ENCODE measurements around the gene NUP133.

The NUP133 gene

GRCh38 chr1:229448845-229449244 lies 59.3 kb downstream of the NUP133 start:
- POLR2A ChIA-PET = interaction anchor here (0.9 kb wide), 1 partner anchor 12 kb away, joined by 3 read pairs; no protein-coding TSS in a partner anchor
- no peak overlapping the region for H3K4me3 ChIP-seq (ENCODE audit: low read depth, low read length)
- no peaks in the 10 kb centered on the region for H3K9me3 ChIP-seq (ENCODE audit: control insufficient read depth, insufficient read depth, low read depth, low read length)
- no peaks in the 10 kb centered on the region for H3K4me1 ChIP-seq (ENCODE audit: control insufficient read depth, insufficient read depth, low read length)
- TF ChIP-seq ZNF626 (tag by site-specific recombination; IDR thresholded peaks at IDR 0.05) = no peak
- no peak overlapping the region for H3K27ac ChIP-seq (ENCODE audit: extremely low read depth, low read depth, low read length)
- peaks cover 74 to 75% of the 10 kb centered on the region in 2 experiments for H3K36me3 ChIP-seq (ENCODE audit: control insufficient read depth in 2 of 2, insufficient read depth in 1 of 2, low read length in 2 of 2)
- CTCF ChIA-PET = interaction anchor here (1.0 to 1.4 kb wide), 3 partner anchors 111 to 221 kb away, joined by 3 to 7 read pairs (median 6); no protein-coding TSS in a partner anchor

GRCh38 chr1:229448354-229448753 lies 59.8 kb downstream of the NUP133 start:
- CTCF ChIA-PET = interaction anchor here (1.0 to 1.1 kb wide), 2 partner anchors 111 to 221 kb away, joined by 3 to 6 read pairs; no protein-coding TSS in a partner anchor
- Histone ChIP-seq H3K27ac (ENCODE audit: extremely low read depth, low read depth, low read length) (no peak overlapping the region), H3K4me1 (ENCODE audit: control insufficient read depth, insufficient read depth, low read length) (no peaks in the 10 kb centered on the region), H3K4me3 (ENCODE audit: low read depth, low read length) (no peak overlapping the region), H3K36me3 (ENCODE audit: control insufficient read depth in 2 of 2, insufficient read depth in 1 of 2, low read length in 2 of 2) (peaks cover 71 to 80% of the 10 kb centered on the region in 2 experiments), H3K9me3 (ENCODE audit: control insufficient read depth, insufficient read depth, low read depth, low read length) (no peaks in the 10 kb centered on the region)
- no peak for TF ChIP-seq MEIS1 (CRISPR knock-in tag; IDR thresholded peaks at IDR 0.05; ENCODE audit: borderline replicate concordance)
- no peak for TF ChIP-seq ZNF324 (tag by site-specific recombination; IDR thresholded peaks at IDR 0.05)
- TF ChIP-seq ZNF280D (tag by site-specific recombination; IDR thresholded peaks at IDR 0.05) = no peak
- TF ChIP-seq, protein P1, sequence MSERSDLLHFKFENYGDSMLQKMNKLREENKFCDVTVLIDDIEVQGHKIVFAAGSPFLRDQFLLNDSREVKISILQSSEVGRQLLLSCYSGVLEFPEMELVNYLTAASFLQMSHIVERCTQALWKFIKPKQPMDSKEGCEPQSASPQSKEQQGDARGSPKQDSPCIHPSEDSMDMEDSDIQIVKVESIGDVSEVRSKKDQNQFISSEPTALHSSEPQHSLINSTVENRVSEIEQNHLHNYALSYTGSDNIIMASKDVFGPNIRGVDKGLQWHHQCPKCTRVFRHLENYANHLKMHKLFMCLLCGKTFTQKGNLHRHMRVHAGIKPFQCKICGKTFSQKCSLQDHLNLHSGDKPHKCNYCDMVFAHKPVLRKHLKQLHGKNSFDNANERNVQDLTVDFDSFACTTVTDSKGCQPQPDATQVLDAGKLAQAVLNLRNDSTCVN (tag by site-specific recombination; optimal IDR thresholded peaks at IDR 0.05) = no peak
- TF ChIP-seq, protein P2, sequence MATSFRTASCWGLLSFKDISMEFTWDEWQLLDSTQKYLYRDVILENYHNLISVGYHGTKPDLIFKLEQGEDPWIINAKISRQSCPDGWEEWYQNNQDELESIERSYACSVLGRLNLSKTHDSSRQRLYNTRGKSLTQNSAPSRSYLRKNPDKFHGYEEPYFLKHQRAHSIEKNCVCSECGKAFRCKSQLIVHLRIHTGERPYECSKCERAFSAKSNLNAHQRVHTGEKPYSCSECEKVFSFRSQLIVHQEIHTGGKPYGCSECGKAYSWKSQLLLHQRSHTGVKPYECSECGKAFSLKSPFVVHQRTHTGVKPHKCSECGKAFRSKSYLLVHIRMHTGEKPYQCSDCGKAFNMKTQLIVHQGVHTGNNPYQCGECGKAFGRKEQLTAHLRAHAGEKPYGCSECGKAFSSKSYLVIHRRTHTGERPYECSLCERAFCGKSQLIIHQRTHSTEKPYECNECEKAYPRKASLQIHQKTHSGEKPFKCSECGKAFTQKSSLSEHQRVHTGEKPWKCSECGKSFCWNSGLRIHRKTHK (tag by site-specific recombination; IDR thresholded peaks at IDR 0.05) = no peak
- no peak for TF ChIP-seq ZNF169 (tag by site-specific recombination; IDR thresholded peaks at IDR 0.05)
- TF ChIP-seq SETDB1 (IDR thresholded peaks at IDR 0.05; ENCODE audit: insufficient read length, low read length) = no peak
- TF ChIP-seq ZFP37 (tag by site-specific recombination; IDR thresholded peaks at IDR 0.05) = no peak
- TF ChIP-seq ZBTB1 (tag by site-specific recombination; IDR thresholded peaks at IDR 0.05) = no peak
- POLR2A ChIA-PET = no interaction called here

DNA sequence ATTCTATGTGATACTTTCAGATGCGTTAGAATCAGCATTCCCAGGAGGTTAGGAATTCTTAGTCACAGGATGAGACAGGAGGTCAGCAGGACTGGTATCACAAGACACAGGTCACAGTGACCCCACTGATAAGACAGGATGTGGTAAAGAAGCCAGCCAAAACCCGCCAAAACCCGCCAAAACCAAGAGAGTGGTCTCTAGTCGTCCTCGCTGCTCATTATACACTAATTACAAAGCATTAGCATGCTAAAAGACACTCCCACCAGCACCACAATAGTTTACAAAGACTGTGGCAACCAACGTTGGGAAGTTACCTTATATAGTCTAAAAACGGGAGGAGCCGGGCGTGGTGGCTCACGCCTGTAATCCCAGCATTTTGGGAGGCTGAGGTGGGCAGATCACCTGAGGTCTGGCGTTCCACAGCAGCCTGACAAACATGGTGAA lies 60.3 kb downstream of the NUP133 start:
- Histone ChIP-seq H3K27ac (ENCODE audit: extremely low read depth, low read depth, low read length) (no peak overlapping the region), H3K4me1 (ENCODE audit: control insufficient read depth, insufficient read depth, low read length) (no peaks in the 10 kb centered on the region), H3K9me3 (ENCODE audit: control insufficient read depth, insufficient read depth, low read depth, low read length) (no peaks in the 10 kb centered on the region), H3K4me3 (ENCODE audit: low read depth, low read length) (no peak overlapping the region), H3K36me3 (ENCODE audit: control insufficient read depth in 2 of 2, insufficient read depth in 1 of 2, low read length in 2 of 2) (peaks cover 75 to 85% of the 10 kb centered on the region in 2 experiments)
- TF ChIP-seq ZNF174 (tag by site-specific recombination; IDR thresholded peaks at IDR 0.05) (no peak), ZNF280D (tag by site-specific recombination; IDR thresholded peaks at IDR 0.05) (no peak), ZNF184 (tag by site-specific recombination; IDR thresholded peaks at IDR 0.05) (no peak), ZNF785 (tag by site-specific recombination; IDR thresholded peaks at IDR 0.05) (no peak), ZNF132 (tag by site-specific recombination; IDR thresholded peaks at IDR 0.05; ENCODE audit: borderline replicate concordance) (no peak), HOXA7 (CRISPR knock-in tag; IDR thresholded peaks at IDR 0.05; ENCODE audit: borderline replicate concordance) (no peak)
- TF ChIP-seq, protein P3, sequence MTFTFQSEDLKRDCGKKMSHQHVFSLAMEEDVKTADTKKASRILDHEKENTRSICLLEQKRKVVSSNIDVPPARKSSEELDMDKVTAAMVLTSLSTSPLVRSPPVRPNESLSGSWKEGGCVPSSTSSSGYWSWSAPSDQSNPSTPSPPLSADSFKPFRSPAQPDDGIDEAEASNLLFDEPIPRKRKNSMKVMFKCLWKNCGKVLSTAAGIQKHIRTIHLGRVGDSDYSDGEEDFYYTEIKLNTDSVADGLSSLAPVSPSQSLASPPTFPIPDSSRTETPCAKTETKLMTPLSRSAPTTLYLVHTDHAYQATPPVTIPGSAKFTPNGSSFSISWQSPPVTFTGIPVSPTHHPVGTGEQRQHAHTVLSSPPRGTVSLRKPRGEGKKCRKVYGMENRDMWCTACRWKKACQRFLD (tag by site-specific recombination; IDR thresholded peaks at IDR 0.05) = no peak
- POLR2A ChIA-PET = no interaction called here
- CTCF ChIA-PET = interaction anchor here (0.6 kb wide), 1 partner anchor 103 kb away, joined by 3 read pairs; no protein-coding TSS in a partner anchor
